PC-9 (cell line): Measurements from ENCODE around the gene NDUFA7. TPM values are rescaled to one million over a fixed set of nuclear protein-coding genes. Genes with fewer than 3 reads are reported as not detected.
"Not testable (repeated sequence)": the region's sequence is repeated elsewhere in the genome, so short reads cannot be mapped to it uniquely, and the experiment has no call there.

Experiments
- BruUV-seq: library from RNA; stranded (reverse); fragments of 400-500 nt; replicated peaks from 2 replicates; lab custom pipeline; 2021; lab: Mats Ljungman, UMichigan
- CTCF ChIA-PET: fragments of 300-600 bp; sonication (Branson Sonifier 250); formaldehyde crosslinking; loops from one replicate; lab custom pipeline; 2022; ENCODE audit warnings: antibody characterized with exemption; lab: Charles Lee
- POLR2A ChIA-PET: fragments of 300-600 bp; sonication (Branson Sonifier 250); formaldehyde crosslinking; loops from one replicate; lab custom pipeline; 2022; ENCODE audit warnings: antibody characterized with exemption; ENCODE audit not compliant: unreplicated experiment; lab: Charles Lee
- DNase-seq, 2 experiments: peaks; one replicate each; pipeline versions ENCODE4 v3.0.0 to v3.0.0-alpha.2; 2015 to 2022; ENCODE audit warnings: mixed read lengths in 1 of 2
- H2AFZ ChIP-seq: fragments of 200-600 bp; sonication (generic); 2 replicates; pipeline ENCODE4 v1.8.1; 2017; ENCODE audit warnings: antibody characterized with exemption
- H3F3A ChIP-seq: fragments of 200-600 bp; sonication (generic); 2 replicates; pipeline ENCODE4 v1.8.1; 2017; ENCODE audit warnings: antibody characterized with exemption, mild to moderate bottlenecking, low read depth; ENCODE audit not compliant: insufficient read depth
- H3K27ac ChIP-seq: fragments of 200-600 bp; sonication (generic); 2 replicates; pipeline ENCODE4 v1.6.1; 2016; ENCODE audit warnings: mixed run types
- H3K27me3 ChIP-seq: fragments of 200-600 bp; sonication (generic); 2 replicates; pipeline ENCODE4 v1.6.1; 2016; ENCODE audit warnings: low read depth, mixed run types; ENCODE audit not compliant: insufficient read depth
- H3K36me3 ChIP-seq: fragments of 200-600 bp; sonication (generic); 2 replicates; pipeline ENCODE4 v1.6.1; 2016; ENCODE audit warnings: low read depth, mixed run types
- H3K4me1 ChIP-seq: fragments of 200-600 bp; sonication (generic); replicated peaks from 2 replicates; pipeline ENCODE4 v1.6.1; 2016; ENCODE audit warnings: mixed run types; ENCODE audit not compliant: insufficient read depth
- H3K4me2 ChIP-seq: fragments of 200-600 bp; sonication (generic); 2 replicates; pipeline ENCODE4 v1.6.1; 2017; ENCODE audit warnings: mixed run types
- H3K4me3 ChIP-seq: fragments of 200-600 bp; sonication (generic); 2 replicates; pipeline ENCODE4 v1.6.1; 2016; ENCODE audit warnings: mixed run types
- H3K79me2 ChIP-seq: fragments of 200-600 bp; sonication (generic); 2 replicates; pipeline ENCODE4 v1.6.1; 2017; ENCODE audit warnings: low read depth, mixed run types
- H3K9me2 ChIP-seq: fragments of 200-600 bp; sonication (generic); 2 replicates; pipeline ENCODE4 v1.8.1; 2017; ENCODE audit warnings: mild to moderate bottlenecking; ENCODE audit not compliant: insufficient read depth
- H3K9me3 ChIP-seq: fragments of 200-600 bp; sonication (generic); 2 replicates; pipeline ENCODE4 v1.8.1; 2016; ENCODE audit warnings: low read depth; ENCODE audit not compliant: insufficient read depth
- H4K20me1 ChIP-seq: fragments of 200-600 bp; sonication (generic); 2 replicates; pipeline ENCODE4 v1.8.1; 2017; ENCODE audit not compliant: insufficient read depth
- CTCF ChIP-seq: fragments of 200-600 bp; sonication (generic); conservative IDR thresholded peaks from 2 replicates; pipeline ENCODE4 v1.6.1; 2017; ENCODE audit warnings: mixed run types, antibody characterized with exemption, mild to moderate bottlenecking, moderate library complexity
- EZH2 ChIP-seq: fragments of 200-600 bp; sonication (generic); IDR thresholded peaks from 2 replicates; pipeline ENCODE4 v1.8.0; 2017; ENCODE audit warnings: antibody characterized with exemption, low read depth
- intact Hi-C: fragments of 100-400 bp; cut with micrococcal nuclease; formaldehyde crosslinking; loops from one replicate; pipeline ENCODE4 v1.10.0; 2022; ENCODE audit not compliant: unreplicated experiment
- total RNA-seq: library from RNA; stranded (reverse); gene quantifications from 2 replicates; pipeline ENCODE4 v1.2.3, GENCODE V29; 2021

Gene NDUFA7
- total RNA-seq, 1 experiment from 2014 or later: 61.7 TPM

- intact Hi-C loops: no loop called here
- Histone ChIP-seq H3K27ac (no peak within 1 kb of the TSS), H3K9me3 (no peaks in the 10 kb centered on the region), H3F3A (peaks cover 14% of the 10 kb centered on the region), H3K4me3 (peak within 1 kb of the TSS; percentile 37; the same call in 1 of the 2 replicates), H3K4me1 (peaks cover 8% of the 10 kb centered on the region; the same call in 1 of the 2 replicates), H2AFZ (no peak within 1 kb of the TSS), H3K36me3 (no peaks in the 10 kb centered on the region), H3K4me2 (peak within 1 kb of the TSS; percentile 73), H3K27me3 (no peaks in the 10 kb centered on the region), H4K20me1 (no peaks in the 10 kb centered on the region), H3K79me2 (no peaks in the 10 kb centered on the region), H3K9me2 (no peaks in the 10 kb centered on the region)
- no peak for TF ChIP-seq EZH2
- no peak for TF ChIP-seq CTCF
- POLR2A ChIA-PET: interaction anchor here (0.6 kb wide), 1 partner anchor 414 kb away, joined by 3 read pairs; no protein-coding TSS in a partner anchor
- BruUV-seq: no TSS peak
- peak; percentile 92 to 96 for DNase-seq
- CTCF ChIA-PET: no interaction called here
Measured at GRCh38 chr19:8342684-8343482, 21.7 kb upstream of the NDUFA7 start, which contains the start of gene KANK3. KANK3 (minus strand) TSS chr19:8343262; CDS start chr19:8337828, 5,434 bp downstream.

DNA sequence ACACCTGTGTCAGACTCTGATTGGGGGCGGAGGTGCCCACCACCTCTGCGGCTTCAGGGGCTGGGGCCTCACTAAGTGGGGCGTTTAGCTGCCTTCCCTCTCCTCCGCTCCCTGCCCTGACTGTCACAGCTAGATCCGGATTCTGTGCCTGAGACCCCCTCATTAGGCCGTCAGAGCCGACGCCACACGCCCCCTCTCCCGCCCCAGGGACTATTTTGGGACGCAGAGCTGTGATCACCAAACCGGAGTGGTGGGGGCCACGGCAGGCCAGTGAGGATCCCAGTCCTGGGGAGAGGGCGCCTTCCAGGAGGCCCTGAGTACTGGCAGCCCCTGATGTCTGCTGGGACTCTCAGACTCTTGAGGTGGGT is 21.1 kb upstream of the NDUFA7 start:
- Histone ChIP-seq H2AFZ (no peak overlapping the region), H3K79me2 (no peaks in the 10 kb centered on the region), H3F3A (peaks cover 11% of the 10 kb centered on the region), H3K4me1 (peaks cover 8% of the 10 kb centered on the region; the same call in 1 of the 2 replicates), H3K27me3 (no peaks in the 10 kb centered on the region), H3K9me3 (no peaks in the 10 kb centered on the region), H4K20me1 (no peaks in the 10 kb centered on the region), H3K36me3 (no peaks in the 10 kb centered on the region), H3K4me3 (no peak overlapping the region), H3K27ac (no peak overlapping the region), H3K4me2 (no peak overlapping the region), H3K9me2 (no peaks in the 10 kb centered on the region)
- ChIA-PET CTCF (interaction anchor here (0.6 kb wide), 2 partner anchors 59 to 422 kb away, joined by 3 to 16 read pairs; partner anchors contain the start of gene SNAPC2), POLR2A (no interaction called here)
- intact Hi-C loops: no loop called here
- no peak for DNase-seq
- TF ChIP-seq CTCF: no peak
- no peak for TF ChIP-seq EZH2
- no TSS peak for BruUV-seq

DNA sequence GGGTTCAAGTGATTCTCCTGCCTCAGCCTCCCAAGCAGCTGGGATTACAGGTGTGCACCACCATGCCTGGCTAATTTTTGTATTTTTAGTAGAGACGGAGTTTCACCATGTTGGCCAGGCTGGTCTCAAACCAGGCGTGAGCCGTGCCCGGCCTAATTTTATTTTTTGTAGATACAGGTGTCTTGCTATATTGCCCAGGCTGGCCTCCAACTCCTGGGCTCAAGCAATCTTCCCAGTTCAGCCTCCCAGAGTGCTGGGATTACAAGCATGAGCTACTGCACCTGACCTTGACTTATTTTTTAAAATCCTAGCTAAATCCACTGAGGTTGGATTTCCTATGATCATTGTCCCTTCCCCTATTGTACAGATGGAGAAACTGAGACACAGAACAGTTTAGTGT is 20.3 kb upstream of the NDUFA7 start:
- DNase-seq, H3K79me2 ChIP-seq, POLR2A ChIA-PET, H3K4me1 ChIP-seq, H3K4me3 ChIP-seq, BruUV-seq, H3K9me2 ChIP-seq, H3F3A ChIP-seq, H3K4me2 ChIP-seq, H2AFZ ChIP-seq, intact Hi-C loops, H4K20me1 ChIP-seq, H3K36me3 ChIP-seq, H3K9me3 ChIP-seq, H3K27me3 ChIP-seq, H3K27ac ChIP-seq: not testable (repeated sequence)
- CTCF ChIA-PET: interaction anchor here (0.6 kb wide), 1 partner anchor 74 kb away, joined by 6 read pairs; no protein-coding TSS in a partner anchor
